K562 (cell line): Measurements from ENCODE around the gene MTRF1L.

Source experiments
- NFRKB ChIP-seq: fragments of 450-650 bp; IDR thresholded peaks from 2 replicates; pipeline ENCODE4 v1.6.1; 2016; ENCODE audit warnings: low read depth
- RBM22 ChIP-seq: fragments of 200-400 bp; formaldehyde crosslinking; IDR thresholded peaks from 2 replicates; pipeline ENCODE4 v1.6.1; 2018; ENCODE audit warnings: low read length, low read depth; ENCODE audit not compliant: poor library complexity, severe bottlenecking
- TCF7 ChIP-seq: sonication (generic); IDR thresholded peaks from 2 replicates; pipeline ENCODE4 v1.6.1; 2016; ENCODE audit warnings: antibody characterized with exemption, borderline replicate concordance
- ZNF274 ChIP-seq: IDR thresholded peaks from 2 replicates; pipeline ENCODE4 v1.6.1; 2011; ENCODE audit warnings: low read depth, mild to moderate bottlenecking, low read length, moderate library complexity, borderline replicate concordance
- ZNF445 ChIP-seq: fragments of 250-450 bp; sonication (Bioruptor Pico); IDR thresholded peaks from 2 replicates; pipeline ENCODE4 v1.4.0; 2020; ENCODE audit warnings: low read depth, mild to moderate bottlenecking, moderate library complexity
- ZNF766 ChIP-seq: fragments of 200-800 bp; sonication (Bioruptor generic); conservative IDR thresholded peaks from 2 replicates; pipeline ENCODE4 v1.6.1; 2016; ENCODE audit warnings: missing genetic modification characterization, missing compliant biosample characterization
- TF ChIP-seq, protein P1 (sequence below): sonication (generic); formaldehyde crosslinking; IDR thresholded peaks from 2 replicates; pipeline ENCODE4 v1.8.0; 2022; ENCODE audit warnings: mild to moderate bottlenecking, missing genetic modification reagents
- TF ChIP-seq, protein P2 (sequence below), 3 experiments: IDR thresholded peaks in 2 of 3; conservative IDR thresholded peaks in 1 of 3; 2 replicates each; pipeline ENCODE4 v1.5.1; 2011 to 2012; ENCODE audit warnings: low read length in 3 of 3, mild to moderate bottlenecking in 3 of 3, control low read depth in 2 of 3, improper control_type of control experiment in 1 of 3, inconsistent platforms in 1 of 3, low read depth in 1 of 3, mixed read lengths in 1 of 3, moderate library complexity in 1 of 3; ENCODE audit not compliant: insufficient read depth in 2 of 3
- TF ChIP-seq, protein P3 (sequence below): fragments of 200-600 bp; sonication (generic); IDR thresholded peaks from one replicate; pipeline ENCODE4 v1.6.1; 2012; ENCODE audit warnings: mild to moderate bottlenecking, low read depth, low read length, inconsistent platforms

DNA sequence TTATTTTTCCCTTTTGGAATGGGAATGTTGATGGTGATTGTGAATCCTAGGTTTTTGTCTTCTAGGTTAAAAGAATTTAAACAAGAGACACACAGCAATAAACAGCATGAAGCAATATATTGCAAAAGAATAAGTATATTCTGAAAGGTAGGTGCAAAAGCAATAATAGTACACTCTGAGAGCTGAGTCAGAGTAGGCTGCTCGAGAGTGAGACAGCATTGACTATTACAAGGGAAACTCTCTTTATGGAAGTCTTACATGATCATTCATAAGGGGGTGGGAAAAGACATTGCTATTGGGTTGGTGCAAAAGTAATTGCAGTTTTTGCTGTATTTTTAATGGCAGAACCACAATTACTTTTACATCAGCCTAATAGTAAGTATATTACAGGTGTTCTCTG, 44.7 kb downstream of the MTRF1L start:
- no peak for TF ChIP-seq ZNF766 (CRISPR knock-in tag)
- TF ChIP-seq, protein P1, sequence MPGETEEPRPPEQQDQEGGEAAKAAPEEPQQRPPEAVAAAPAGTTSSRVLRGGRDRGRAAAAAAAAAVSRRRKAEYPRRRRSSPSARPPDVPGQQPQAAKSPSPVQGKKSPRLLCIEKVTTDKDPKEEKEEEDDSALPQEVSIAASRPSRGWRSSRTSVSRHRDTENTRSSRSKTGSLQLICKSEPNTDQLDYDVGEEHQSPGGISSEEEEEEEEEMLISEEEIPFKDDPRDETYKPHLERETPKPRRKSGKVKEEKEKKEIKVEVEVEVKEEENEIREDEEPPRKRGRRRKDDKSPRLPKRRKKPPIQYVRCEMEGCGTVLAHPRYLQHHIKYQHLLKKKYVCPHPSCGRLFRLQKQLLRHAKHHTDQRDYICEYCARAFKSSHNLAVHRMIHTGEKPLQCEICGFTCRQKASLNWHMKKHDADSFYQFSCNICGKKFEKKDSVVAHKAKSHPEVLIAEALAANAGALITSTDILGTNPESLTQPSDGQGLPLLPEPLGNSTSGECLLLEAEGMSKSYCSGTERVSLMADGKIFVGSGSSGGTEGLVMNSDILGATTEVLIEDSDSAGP (CRISPR knock-in tag): no peak
- TF ChIP-seq NFRKB: no peak
- no peak for TF ChIP-seq ZNF445
- no peak for TF ChIP-seq ZNF274
- TF ChIP-seq RBM22: no peak
- TF ChIP-seq, protein P2, sequence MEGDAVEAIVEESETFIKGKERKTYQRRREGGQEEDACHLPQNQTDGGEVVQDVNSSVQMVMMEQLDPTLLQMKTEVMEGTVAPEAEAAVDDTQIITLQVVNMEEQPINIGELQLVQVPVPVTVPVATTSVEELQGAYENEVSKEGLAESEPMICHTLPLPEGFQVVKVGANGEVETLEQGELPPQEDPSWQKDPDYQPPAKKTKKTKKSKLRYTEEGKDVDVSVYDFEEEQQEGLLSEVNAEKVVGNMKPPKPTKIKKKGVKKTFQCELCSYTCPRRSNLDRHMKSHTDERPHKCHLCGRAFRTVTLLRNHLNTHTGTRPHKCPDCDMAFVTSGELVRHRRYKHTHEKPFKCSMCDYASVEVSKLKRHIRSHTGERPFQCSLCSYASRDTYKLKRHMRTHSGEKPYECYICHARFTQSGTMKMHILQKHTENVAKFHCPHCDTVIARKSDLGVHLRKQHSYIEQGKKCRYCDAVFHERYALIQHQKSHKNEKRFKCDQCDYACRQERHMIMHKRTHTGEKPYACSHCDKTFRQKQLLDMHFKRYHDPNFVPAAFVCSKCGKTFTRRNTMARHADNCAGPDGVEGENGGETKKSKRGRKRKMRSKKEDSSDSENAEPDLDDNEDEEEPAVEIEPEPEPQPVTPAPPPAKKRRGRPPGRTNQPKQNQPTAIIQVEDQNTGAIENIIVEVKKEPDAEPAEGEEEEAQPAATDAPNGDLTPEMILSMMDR (IDR thresholded peaks at IDR 0.05 in 2 of 3, conservative IDR thresholded peaks at IDR 0.05 in 1 of 3; ENCODE audit: insufficient read depth in 2 of 3, low read depth in 1 of 3, low read length in 3 of 3): no peak
- TF ChIP-seq, protein P3, sequence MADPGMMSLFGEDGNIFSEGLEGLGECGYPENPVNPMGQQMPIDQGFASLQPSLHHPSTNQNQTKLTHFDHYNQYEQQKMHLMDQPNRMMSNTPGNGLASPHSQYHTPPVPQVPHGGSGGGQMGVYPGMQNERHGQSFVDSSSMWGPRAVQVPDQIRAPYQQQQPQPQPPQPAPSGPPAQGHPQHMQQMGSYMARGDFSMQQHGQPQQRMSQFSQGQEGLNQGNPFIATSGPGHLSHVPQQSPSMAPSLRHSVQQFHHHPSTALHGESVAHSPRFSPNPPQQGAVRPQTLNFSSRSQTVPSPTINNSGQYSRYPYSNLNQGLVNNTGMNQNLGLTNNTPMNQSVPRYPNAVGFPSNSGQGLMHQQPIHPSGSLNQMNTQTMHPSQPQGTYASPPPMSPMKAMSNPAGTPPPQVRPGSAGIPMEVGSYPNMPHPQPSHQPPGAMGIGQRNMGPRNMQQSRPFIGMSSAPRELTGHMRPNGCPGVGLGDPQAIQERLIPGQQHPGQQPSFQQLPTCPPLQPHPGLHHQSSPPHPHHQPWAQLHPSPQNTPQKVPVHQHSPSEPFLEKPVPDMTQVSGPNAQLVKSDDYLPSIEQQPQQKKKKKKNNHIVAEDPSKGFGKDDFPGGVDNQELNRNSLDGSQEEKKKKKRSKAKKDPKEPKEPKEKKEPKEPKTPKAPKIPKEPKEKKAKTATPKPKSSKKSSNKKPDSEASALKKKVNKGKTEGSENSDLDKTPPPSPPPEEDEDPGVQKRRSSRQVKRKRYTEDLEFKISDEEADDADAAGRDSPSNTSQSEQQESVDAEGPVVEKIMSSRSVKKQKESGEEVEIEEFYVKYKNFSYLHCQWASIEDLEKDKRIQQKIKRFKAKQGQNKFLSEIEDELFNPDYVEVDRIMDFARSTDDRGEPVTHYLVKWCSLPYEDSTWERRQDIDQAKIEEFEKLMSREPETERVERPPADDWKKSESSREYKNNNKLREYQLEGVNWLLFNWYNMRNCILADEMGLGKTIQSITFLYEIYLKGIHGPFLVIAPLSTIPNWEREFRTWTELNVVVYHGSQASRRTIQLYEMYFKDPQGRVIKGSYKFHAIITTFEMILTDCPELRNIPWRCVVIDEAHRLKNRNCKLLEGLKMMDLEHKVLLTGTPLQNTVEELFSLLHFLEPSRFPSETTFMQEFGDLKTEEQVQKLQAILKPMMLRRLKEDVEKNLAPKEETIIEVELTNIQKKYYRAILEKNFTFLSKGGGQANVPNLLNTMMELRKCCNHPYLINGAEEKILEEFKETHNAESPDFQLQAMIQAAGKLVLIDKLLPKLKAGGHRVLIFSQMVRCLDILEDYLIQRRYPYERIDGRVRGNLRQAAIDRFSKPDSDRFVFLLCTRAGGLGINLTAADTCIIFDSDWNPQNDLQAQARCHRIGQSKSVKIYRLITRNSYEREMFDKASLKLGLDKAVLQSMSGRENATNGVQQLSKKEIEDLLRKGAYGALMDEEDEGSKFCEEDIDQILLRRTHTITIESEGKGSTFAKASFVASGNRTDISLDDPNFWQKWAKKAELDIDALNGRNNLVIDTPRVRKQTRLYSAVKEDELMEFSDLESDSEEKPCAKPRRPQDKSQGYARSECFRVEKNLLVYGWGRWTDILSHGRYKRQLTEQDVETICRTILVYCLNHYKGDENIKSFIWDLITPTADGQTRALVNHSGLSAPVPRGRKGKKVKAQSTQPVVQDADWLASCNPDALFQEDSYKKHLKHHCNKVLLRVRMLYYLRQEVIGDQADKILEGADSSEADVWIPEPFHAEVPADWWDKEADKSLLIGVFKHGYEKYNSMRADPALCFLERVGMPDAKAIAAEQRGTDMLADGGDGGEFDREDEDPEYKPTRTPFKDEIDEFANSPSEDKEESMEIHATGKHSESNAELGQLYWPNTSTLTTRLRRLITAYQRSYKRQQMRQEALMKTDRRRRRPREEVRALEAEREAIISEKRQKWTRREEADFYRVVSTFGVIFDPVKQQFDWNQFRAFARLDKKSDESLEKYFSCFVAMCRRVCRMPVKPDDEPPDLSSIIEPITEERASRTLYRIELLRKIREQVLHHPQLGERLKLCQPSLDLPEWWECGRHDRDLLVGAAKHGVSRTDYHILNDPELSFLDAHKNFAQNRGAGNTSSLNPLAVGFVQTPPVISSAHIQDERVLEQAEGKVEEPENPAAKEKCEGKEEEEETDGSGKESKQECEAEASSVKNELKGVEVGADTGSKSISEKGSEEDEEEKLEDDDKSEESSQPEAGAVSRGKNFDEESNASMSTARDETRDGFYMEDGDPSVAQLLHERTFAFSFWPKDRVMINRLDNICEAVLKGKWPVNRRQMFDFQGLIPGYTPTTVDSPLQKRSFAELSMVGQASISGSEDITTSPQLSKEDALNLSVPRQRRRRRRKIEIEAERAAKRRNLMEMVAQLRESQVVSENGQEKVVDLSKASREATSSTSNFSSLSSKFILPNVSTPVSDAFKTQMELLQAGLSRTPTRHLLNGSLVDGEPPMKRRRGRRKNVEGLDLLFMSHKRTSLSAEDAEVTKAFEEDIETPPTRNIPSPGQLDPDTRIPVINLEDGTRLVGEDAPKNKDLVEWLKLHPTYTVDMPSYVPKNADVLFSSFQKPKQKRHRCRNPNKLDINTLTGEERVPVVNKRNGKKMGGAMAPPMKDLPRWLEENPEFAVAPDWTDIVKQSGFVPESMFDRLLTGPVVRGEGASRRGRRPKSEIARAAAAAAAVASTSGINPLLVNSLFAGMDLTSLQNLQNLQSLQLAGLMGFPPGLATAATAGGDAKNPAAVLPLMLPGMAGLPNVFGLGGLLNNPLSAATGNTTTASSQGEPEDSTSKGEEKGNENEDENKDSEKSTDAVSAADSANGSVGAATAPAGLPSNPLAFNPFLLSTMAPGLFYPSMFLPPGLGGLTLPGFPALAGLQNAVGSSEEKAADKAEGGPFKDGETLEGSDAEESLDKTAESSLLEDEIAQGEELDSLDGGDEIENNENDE: no peak
- TF ChIP-seq TCF7: no peak
